Activated naive CD8-positive, alpha-beta T cell (primary cell): ENCODE results near the gene ECHS1.
A peak's percentile ranks its signal among the peaks of the same experiment; 100 is the strongest.

Experiments
- H3K27ac Mint-ChIP-seq: one replicate; pipeline ENCODE4 v1.8.0; 2021; ENCODE audit warnings: mixed read lengths
- H3K27me3 Mint-ChIP-seq: one replicate; pipeline ENCODE4 v1.8.0; 2021; ENCODE audit warnings: mixed read lengths
- H3K36me3 Mint-ChIP-seq: one replicate; pipeline ENCODE4 v1.8.0; 2021; ENCODE audit warnings: mixed read lengths
- H3K4me1 Mint-ChIP-seq: one replicate; pipeline ENCODE4 v1.8.0; 2021; ENCODE audit warnings: low read depth, mixed read lengths
- H3K4me3 Mint-ChIP-seq: one replicate; pipeline ENCODE4 v1.8.0; 2021; ENCODE audit warnings: mild to moderate bottlenecking, mixed read lengths
- H3K9me3 Mint-ChIP-seq: one replicate; pipeline ENCODE4 v1.8.0; 2021; ENCODE audit warnings: low read depth, mixed read lengths

ECHS1 gene

DNA sequence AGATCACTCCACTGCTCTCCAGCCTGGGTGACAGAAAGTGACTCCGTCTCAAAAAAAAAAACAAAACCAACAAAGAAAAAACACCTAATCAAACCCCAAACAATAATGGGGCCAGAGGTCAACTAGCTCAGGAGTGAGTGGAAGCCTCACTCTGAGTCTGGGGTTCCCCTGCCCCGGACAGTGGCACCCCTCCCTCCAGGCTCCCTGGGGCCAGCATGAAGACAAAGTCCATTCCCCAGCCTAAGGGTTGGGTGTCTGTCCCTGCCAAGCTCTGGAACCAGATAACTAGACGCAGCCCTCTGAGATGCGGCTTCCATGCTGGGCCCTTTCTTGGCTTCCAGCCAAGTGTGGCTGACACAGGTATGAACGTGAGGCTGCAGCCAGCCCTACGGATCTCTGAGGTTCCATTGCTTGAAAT is 13.6 kb downstream of the ECHS1 start:
- Mint-ChIP-seq H3K4me1 (peaks cover 9% of the 10 kb centered on the region), H3K36me3 (no peaks in the 10 kb centered on the region), H3K9me3 (no peaks in the 10 kb centered on the region), H3K27me3 (no peaks in the 10 kb centered on the region), H3K27ac (no peak overlapping the region), H3K4me3 (no peak overlapping the region)

- no peaks in the 10 kb centered on the region for H3K27me3 Mint-ChIP-seq
- no peaks in the 10 kb centered on the region for H3K9me3 Mint-ChIP-seq
- H3K27ac Mint-ChIP-seq: no peak overlapping the region
- H3K4me1 Mint-ChIP-seq: peaks cover 9% of the 10 kb centered on the region
- no peaks in the 10 kb centered on the region for H3K36me3 Mint-ChIP-seq
- H3K4me3 Mint-ChIP-seq: no peak overlapping the region
These were observed 14.2 kb downstream of the ECHS1 start for GRCh38 chr10:133358925-133359310.

DNA sequence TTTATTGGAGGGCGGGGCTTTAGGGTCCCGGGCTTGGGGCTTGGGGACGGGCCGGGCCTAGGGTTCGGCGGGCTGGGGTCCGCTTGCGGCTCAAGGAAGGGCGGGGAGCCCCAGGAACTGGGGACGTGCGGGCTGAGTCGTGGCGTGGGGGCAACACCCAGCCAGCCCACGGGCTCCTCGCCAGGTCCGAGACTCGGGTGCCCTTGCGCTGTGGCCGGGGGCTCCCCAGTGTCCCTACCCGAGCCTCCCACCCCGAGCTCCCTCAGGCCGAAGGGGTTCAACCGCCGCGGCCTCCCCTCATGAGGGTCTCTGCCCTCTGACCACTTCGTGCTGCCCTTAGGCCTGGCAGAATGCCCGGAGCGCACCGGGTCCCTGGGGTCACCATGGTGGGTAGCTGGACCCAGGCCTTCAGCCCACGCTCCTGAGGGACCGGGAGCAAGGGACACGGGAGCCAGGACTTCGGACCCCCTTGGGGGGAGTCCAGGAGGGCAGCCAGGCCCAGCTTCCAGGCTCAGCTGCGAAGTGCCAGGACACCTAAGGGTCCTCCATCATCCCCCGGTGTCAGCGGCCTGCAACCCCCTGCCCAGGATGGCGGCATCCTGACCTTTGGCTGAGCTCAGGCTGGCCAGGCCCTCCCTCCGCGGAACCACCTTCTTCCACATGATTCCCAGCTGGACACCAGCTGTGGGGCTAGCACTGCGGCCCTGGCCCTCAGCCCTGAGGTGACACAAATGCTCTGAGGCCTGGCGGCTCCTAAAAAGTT is 14.8 kb downstream of the ECHS1 start:
- Mint-ChIP-seq H3K4me3 (no peak overlapping the region), H3K9me3 (no peaks in the 10 kb centered on the region), H3K27me3 (no peaks in the 10 kb centered on the region), H3K36me3 (no peaks in the 10 kb centered on the region), H3K4me1 (peaks cover 9% of the 10 kb centered on the region), H3K27ac (no peak overlapping the region)

GRCh38 chr10:133357285-133358161 is 15.6 kb downstream of the ECHS1 start, which contains the start of gene FUOM:
TSS of gene FUOM (minus strand) at chr10:133358019. CDS start at chr10:133358007, 12 bp downstream.
- H3K4me3 Mint-ChIP-seq: peak within 1 kb of the TSS; percentile 75
- H3K36me3 Mint-ChIP-seq: no peaks in the 10 kb centered on the region
- H3K9me3 Mint-ChIP-seq: no peaks in the 10 kb centered on the region
- H3K4me1 Mint-ChIP-seq: peaks cover 9% of the 10 kb centered on the region
- no peaks in the 10 kb centered on the region for H3K27me3 Mint-ChIP-seq
- no peak within 1 kb of the TSS for H3K27ac Mint-ChIP-seq

DNA sequence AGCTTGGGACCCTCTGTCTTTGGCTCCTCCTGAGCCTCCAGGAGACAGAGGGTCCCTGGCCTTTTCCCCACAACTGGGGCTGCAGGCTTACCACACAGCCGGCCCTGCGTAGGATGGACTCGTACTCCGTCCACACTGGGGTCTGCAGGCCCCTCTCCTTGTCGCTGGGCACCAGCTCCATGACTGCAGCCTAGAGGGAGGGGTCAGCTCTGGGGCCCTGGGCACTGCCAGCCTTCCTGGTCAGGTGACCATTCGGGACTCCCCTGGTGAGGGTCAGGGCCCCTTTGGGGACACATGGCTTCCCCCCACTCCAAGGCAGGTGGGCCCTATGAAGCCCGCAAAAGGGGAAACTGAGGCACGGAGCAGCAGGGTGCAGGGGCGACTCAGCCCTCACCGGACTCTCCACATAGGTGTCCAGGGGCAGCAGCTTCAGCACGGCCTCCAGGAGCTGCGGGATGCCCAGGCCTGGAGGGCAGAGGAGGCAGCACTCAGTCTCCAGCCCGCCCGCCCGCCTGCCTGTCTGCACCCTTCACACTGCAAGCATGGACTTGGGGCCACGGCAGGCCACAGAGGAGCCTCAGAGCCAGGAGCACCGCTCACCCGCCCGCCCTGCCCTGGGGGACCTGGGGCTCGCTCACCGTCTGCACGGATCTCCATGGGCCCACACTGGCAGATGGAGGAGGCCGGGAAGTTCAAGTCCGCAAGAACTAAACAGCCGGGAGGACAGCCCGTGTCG is 16.4 kb downstream of the ECHS1 start:
- Mint-ChIP-seq H3K9me3 (no peaks in the 10 kb centered on the region), H3K4me1 (peaks cover 6% of the 10 kb centered on the region), H3K4me3 (peak overlapping the region; percentile 75), H3K27ac (no peak overlapping the region), H3K27me3 (no peaks in the 10 kb centered on the region), H3K36me3 (no peaks in the 10 kb centered on the region)

- no peak overlapping the region for H3K27ac Mint-ChIP-seq
- no peaks in the 10 kb centered on the region for H3K9me3 Mint-ChIP-seq
- peaks cover 3% of the 10 kb centered on the region for H3K4me1 Mint-ChIP-seq
These were observed 17.2 kb downstream of the ECHS1 start for GRCh38 chr10:133355991-133356390.

GRCh38 chr10:133355266-133355665 is 17.9 kb downstream of the ECHS1 start:
- Mint-ChIP-seq H3K36me3 (no peaks in the 10 kb centered on the region), H3K4me3 (no peak overlapping the region), H3K4me1 (peaks cover 3% of the 10 kb centered on the region), H3K9me3 (no peaks in the 10 kb centered on the region), H3K27ac (no peak overlapping the region), H3K27me3 (no peaks in the 10 kb centered on the region)

More at GRCh38 chr10:133355991-133356390, 17.2 kb downstream of the ECHS1 start:
- no peaks in the 10 kb centered on the region for H3K27me3 Mint-ChIP-seq
- H3K4me3 Mint-ChIP-seq: peak overlapping the region; percentile 74
- no peaks in the 10 kb centered on the region for H3K36me3 Mint-ChIP-seq

- Mint-ChIP-seq H3K27ac (no peak overlapping the region), H3K27me3 (no peaks in the 10 kb centered on the region), H3K4me1 (peaks cover 3% of the 10 kb centered on the region), H3K4me3 (no peak overlapping the region), H3K9me3 (no peaks in the 10 kb centered on the region), H3K36me3 (no peaks in the 10 kb centered on the region)
These were observed 18.4 kb downstream of the ECHS1 start for GRCh38 chr10:133354672-133355240.

- H3K27me3 Mint-ChIP-seq: peaks cover 2% of the 10 kb centered on the region
- H3K4me1 Mint-ChIP-seq: peaks cover 5% of the 10 kb centered on the region
- no peak overlapping the region for H3K27ac Mint-ChIP-seq
- no peak overlapping the region for H3K4me3 Mint-ChIP-seq
- no peaks in the 10 kb centered on the region for H3K9me3 Mint-ChIP-seq
- H3K36me3 Mint-ChIP-seq: no peaks in the 10 kb centered on the region
These were observed 19.1 kb downstream of the ECHS1 start for GRCh38 chr10:133353988-133354605.

GRCh38 chr10:133353202-133353959 is 19.8 kb downstream of the ECHS1 start:
- Mint-ChIP-seq H3K9me3 (no peaks in the 10 kb centered on the region), H3K36me3 (no peaks in the 10 kb centered on the region), H3K4me3 (no peak overlapping the region), H3K27me3 (peaks cover 4% of the 10 kb centered on the region), H3K4me1 (peaks cover 5% of the 10 kb centered on the region), H3K27ac (no peak overlapping the region)

GRCh38 chr10:133351408-133352318 is 21.5 kb downstream of the ECHS1 start:
- no peaks in the 10 kb centered on the region for H3K9me3 Mint-ChIP-seq
- H3K4me1 Mint-ChIP-seq: peaks cover 5% of the 10 kb centered on the region
- peaks cover 4% of the 10 kb centered on the region for H3K27me3 Mint-ChIP-seq
- no peaks in the 10 kb centered on the region for H3K36me3 Mint-ChIP-seq
- H3K27ac Mint-ChIP-seq: no peak overlapping the region
- no peak overlapping the region for H3K4me3 Mint-ChIP-seq

DNA sequence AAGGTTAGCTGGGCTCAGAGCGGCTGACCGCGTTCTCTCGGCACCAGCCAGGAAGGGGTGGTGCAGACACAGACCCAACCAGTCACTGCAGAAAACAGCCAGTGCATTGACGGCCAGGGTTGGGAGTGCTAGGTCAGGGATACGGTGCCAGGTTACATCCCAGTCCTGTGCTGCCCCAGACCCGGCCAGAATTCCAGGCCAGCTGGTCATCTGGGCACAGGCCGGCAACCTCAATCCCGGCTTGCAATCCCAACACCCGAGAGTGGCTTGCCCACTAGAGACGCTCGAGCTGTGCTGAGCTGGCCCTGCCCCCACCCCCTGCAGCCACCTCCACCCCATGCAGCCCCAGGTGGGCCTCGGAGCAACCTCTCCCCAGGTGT is 22.2 kb downstream of the ECHS1 start:
- Mint-ChIP-seq H3K9me3 (no peaks in the 10 kb centered on the region), H3K4me3 (no peak overlapping the region), H3K4me1 (peaks cover 2% of the 10 kb centered on the region), H3K27ac (no peak overlapping the region), H3K36me3 (no peaks in the 10 kb centered on the region), H3K27me3 (peaks cover 4% of the 10 kb centered on the region)
